WERI-Rb-1 (cell line): ENCODE measurements around the gene ZNF681.

Experiments used
- DNase-seq: peaks from one replicate; pipeline ENCODE4 v3.0.0-alpha.2; 2020
- H3K27ac ChIP-seq: fragments of 250-450 bp; sonication (Bioruptor Pico); 2 replicates; pipeline ENCODE4 v1.5.1; 2020; ENCODE audit warnings: mild to moderate bottlenecking, moderate library complexity
- H3K27me3 ChIP-seq: fragments of 250-450 bp; sonication (Bioruptor Pico); 2 replicates; pipeline ENCODE4 v1.5.1; 2021; ENCODE audit warnings: mild to moderate bottlenecking, low read depth, moderate library complexity; ENCODE audit not compliant: insufficient read depth, severe bottlenecking
- H3K36me3 ChIP-seq: fragments of 250-450 bp; sonication (Bioruptor Pico); 2 replicates; pipeline ENCODE4 v1.5.1; 2020; ENCODE audit warnings: mild to moderate bottlenecking, moderate library complexity
- H3K4me3 ChIP-seq: 2 replicates; pipeline ENCODE4 v1.5.1; 2011; ENCODE audit warnings: low read depth, mild to moderate bottlenecking, control low read depth, low read length
- H3K9me3 ChIP-seq: fragments of 250-450 bp; sonication (Bioruptor Pico); 2 replicates; pipeline ENCODE4 v1.5.1; 2021; ENCODE audit warnings: mild to moderate bottlenecking, moderate library complexity; ENCODE audit not compliant: severe bottlenecking
- TF ChIP-seq, protein P1 (sequence below): IDR thresholded peaks from 2 replicates; pipeline ENCODE4 v1.5.1; 2011; ENCODE audit warnings: low read depth, mild to moderate bottlenecking, control low read depth, inconsistent platforms, low read length

ZNF681 gene

DNA sequence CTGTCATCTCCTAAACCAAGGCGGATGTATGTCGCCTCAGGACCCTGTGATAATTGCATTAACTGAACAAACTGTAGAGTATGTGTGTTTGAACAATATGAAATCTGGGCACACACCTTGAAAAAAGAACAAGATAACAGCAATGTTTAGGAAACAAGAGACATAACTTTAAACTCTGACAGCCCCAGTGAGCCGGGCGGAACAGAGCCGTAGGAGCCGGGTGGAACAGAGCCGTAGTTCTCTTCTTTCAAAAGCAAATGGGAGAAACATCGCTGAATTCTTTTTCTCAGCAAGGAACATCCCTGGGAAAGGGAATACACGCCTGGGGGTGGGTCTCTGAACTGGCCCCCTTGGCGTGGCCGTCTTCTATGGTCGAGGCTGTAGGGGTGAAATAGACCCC, 39.9 kb downstream of the ZNF681 start:
- no peaks in the 10 kb centered on the region for H3K36me3 ChIP-seq
- TF ChIP-seq, protein P1, sequence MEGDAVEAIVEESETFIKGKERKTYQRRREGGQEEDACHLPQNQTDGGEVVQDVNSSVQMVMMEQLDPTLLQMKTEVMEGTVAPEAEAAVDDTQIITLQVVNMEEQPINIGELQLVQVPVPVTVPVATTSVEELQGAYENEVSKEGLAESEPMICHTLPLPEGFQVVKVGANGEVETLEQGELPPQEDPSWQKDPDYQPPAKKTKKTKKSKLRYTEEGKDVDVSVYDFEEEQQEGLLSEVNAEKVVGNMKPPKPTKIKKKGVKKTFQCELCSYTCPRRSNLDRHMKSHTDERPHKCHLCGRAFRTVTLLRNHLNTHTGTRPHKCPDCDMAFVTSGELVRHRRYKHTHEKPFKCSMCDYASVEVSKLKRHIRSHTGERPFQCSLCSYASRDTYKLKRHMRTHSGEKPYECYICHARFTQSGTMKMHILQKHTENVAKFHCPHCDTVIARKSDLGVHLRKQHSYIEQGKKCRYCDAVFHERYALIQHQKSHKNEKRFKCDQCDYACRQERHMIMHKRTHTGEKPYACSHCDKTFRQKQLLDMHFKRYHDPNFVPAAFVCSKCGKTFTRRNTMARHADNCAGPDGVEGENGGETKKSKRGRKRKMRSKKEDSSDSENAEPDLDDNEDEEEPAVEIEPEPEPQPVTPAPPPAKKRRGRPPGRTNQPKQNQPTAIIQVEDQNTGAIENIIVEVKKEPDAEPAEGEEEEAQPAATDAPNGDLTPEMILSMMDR = no peak
- no peaks in the 10 kb centered on the region for H3K27me3 ChIP-seq
- H3K4me3 ChIP-seq = no peak overlapping the region
- no peaks in the 10 kb centered on the region for H3K9me3 ChIP-seq
- peak overlapping the region; percentile 41 for H3K27ac ChIP-seq
- DNase-seq = peak; percentile 21

GRCh38 chr19:23716792-23717191, 41.9 kb downstream of the ZNF681 start:
- no peaks in the 10 kb centered on the region for H3K36me3 ChIP-seq
- no peaks in the 10 kb centered on the region for H3K27me3 ChIP-seq
- no peaks in the 10 kb centered on the region for H3K9me3 ChIP-seq
- TF ChIP-seq, protein P1 = no peak
- no peak overlapping the region for H3K4me3 ChIP-seq
- no peak overlapping the region for H3K27ac ChIP-seq
- no peak for DNase-seq

DNA sequence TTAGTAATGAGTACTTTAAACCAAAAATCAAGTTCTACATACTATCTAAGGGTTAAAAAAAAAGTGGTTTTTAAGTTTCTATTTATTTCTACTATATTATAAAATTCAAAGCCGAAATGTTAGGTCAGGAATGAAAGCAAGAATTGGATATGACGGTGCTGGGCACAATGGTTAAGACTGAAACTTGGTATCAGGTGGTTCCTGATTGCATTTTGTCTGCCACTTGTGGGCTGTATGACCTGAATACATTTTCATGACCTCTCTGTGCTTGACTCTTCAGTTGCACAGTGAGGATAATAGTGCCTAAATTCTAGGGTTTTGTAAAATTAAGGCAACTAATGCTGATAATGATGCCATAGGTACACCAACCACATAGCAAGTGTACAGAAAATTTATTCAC, 49.3 kb downstream of the ZNF681 start:
- Histone ChIP-seq H3K27me3 (no peaks in the 10 kb centered on the region), H3K27ac (no peak overlapping the region), H3K36me3 (no peaks in the 10 kb centered on the region), H3K9me3 (no peaks in the 10 kb centered on the region), H3K4me3 (no peak overlapping the region)
- TF ChIP-seq, protein P1 = no peak
- DNase-seq = no peak

DNA sequence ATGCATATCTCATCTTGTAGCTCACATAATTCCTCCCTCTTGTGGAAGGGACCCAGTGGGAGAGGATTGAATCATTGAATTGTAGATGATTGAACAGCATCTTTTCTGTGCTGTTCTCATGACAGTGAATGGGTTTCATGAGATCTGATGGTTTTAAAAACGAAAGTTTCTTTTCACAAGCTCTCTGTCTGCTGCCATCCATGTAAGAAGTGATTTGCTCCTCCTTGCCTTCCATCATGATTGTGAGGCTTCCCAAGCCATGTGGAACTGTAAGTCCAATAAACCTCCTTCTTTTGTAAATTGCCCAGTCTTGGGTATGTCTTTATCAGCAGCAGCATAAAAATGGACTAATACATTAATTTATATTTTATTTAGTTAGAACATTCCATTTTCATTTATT, 52.0 kb downstream of the ZNF681 start:
- H3K27ac ChIP-seq = no peak overlapping the region
- no peak overlapping the region for H3K4me3 ChIP-seq
- DNase-seq = no peak
- TF ChIP-seq, protein P1 = no peak
- no peaks in the 10 kb centered on the region for H3K27me3 ChIP-seq
- no peaks in the 10 kb centered on the region for H3K9me3 ChIP-seq
- no peaks in the 10 kb centered on the region for H3K36me3 ChIP-seq

DNA sequence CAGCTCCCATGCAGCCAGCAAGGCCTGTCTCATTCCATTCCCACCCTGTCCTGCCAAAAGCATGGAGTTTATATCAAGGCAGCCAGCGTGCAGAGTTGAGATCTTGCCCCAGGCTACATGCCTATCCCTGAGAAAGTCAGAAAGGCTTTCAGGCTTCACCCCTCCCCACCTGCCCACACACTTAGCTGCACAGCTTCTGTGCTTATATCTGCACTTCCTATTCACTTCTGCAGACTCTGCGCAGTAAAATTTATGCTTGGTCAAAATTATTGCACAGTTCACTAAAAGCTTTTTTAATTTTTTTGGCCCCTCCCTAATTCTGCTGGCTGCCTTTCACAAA, 59.2 kb downstream of the ZNF681 start:
- H3K27ac ChIP-seq = no peak overlapping the region; the same call in 1 of the 2 replicates

More for the DNA sequence above, 59.2 kb downstream of the ZNF681 start:
- H3K4me3 ChIP-seq = no peak overlapping the region
- TF ChIP-seq, protein P1 = no peak
- H3K9me3 ChIP-seq = peaks cover 6% of the 10 kb centered on the region
- no peaks in the 10 kb centered on the region for H3K27me3 ChIP-seq
- DNase-seq = no peak
- H3K36me3 ChIP-seq = no peaks in the 10 kb centered on the region
